WTC11 (cell line): Measurements from ENCODE around the gene MAGI3. TPM values are rescaled to one million over a fixed set of nuclear protein-coding genes. Genes with fewer than 3 reads are reported as not detected.

Experiments
- ATAC-seq: fragments of 200-7000 bp; cut with Tn5 transposase; 2 replicates; pipeline ENCODE4 v1.10.0; 2021; ENCODE audit warnings: mild to moderate bottlenecking, moderate library complexity
- CTCF ChIA-PET: fragments of 300-600 bp; sonication (Branson Sonifier 250); formaldehyde crosslinking; loops from one replicate; lab custom pipeline; 2021; ENCODE audit warnings: antibody characterized with exemption; lab: Charles Lee
- POLR2A ChIA-PET: fragments of 350-600 bp; sonication (Branson Sonifier 250); formaldehyde crosslinking; loops from one replicate; lab custom pipeline; 2021; ENCODE audit warnings: antibody characterized with exemption; lab: Charles Lee
- DNase-seq: peaks from one replicate; pipeline ENCODE4 v3.0.0; 2021; ENCODE audit warnings: low spot score
- H3K27ac Mint-ChIP-seq: 2 replicates; pipeline ENCODE4 v1.8.0; 2021; ENCODE audit warnings: mixed read lengths
- H3K27me3 Mint-ChIP-seq: 2 replicates; pipeline ENCODE4 v1.8.0; 2021; ENCODE audit warnings: low read depth, mild to moderate bottlenecking, moderate library complexity, mixed read lengths
- H3K36me3 Mint-ChIP-seq: 2 replicates; pipeline ENCODE4 v1.8.0; 2021; ENCODE audit warnings: mixed read lengths
- H3K4me1 Mint-ChIP-seq: 2 replicates; pipeline ENCODE4 v1.8.0; 2022; ENCODE audit warnings: mixed read lengths
- H3K4me3 Mint-ChIP-seq: 2 replicates; pipeline ENCODE4 v1.8.0; 2021; ENCODE audit warnings: mild to moderate bottlenecking, moderate library complexity, mixed read lengths
- H3K9me3 Mint-ChIP-seq: 2 replicates; pipeline ENCODE4 v1.8.0; 2021; ENCODE audit warnings: mixed read lengths
- ATF3 ChIP-seq: sonication (generic); formaldehyde crosslinking; conservative IDR thresholded peaks from 2 replicates; pipeline ENCODE4 v1.8.1; 2022; ENCODE audit warnings: mild to moderate bottlenecking, missing genetic modification reagents
- CDX4 ChIP-seq: fragments of 250-450 bp; sonication (Bioruptor Pico); IDR thresholded peaks from 2 replicates; pipeline ENCODE4 v1.9.0; 2021; ENCODE audit warnings: moderate library complexity, mild to moderate bottlenecking, inconsistent platforms, borderline replicate concordance
- FOXJ3 ChIP-seq: sonication (generic); formaldehyde crosslinking; IDR thresholded peaks from 2 replicates; pipeline ENCODE4 v1.9.0; 2021; ENCODE audit warnings: missing genetic modification reagents, mild to moderate bottlenecking, borderline replicate concordance
- IRF2 ChIP-seq: sonication (generic); formaldehyde crosslinking; IDR thresholded peaks from 2 replicates; pipeline ENCODE4 v1.8.0; 2022; ENCODE audit warnings: low read depth, missing genetic modification reagents, borderline replicate concordance
- MYBL2 ChIP-seq: sonication (generic); formaldehyde crosslinking; IDR thresholded peaks from 2 replicates; pipeline ENCODE4 v1.8.1; 2023; ENCODE audit warnings: mild to moderate bottlenecking, moderate library complexity, missing genetic modification reagents
- OVOL2 ChIP-seq: fragments of 250-450 bp; sonication (Bioruptor Pico); IDR thresholded peaks from 2 replicates; pipeline ENCODE4 v1.9.0; 2021; ENCODE audit warnings: mild to moderate bottlenecking, borderline replicate concordance
- SP1 ChIP-seq: sonication (generic); formaldehyde crosslinking; conservative IDR thresholded peaks from 2 replicates; pipeline ENCODE4 v1.8.1; 2022; ENCODE audit warnings: missing genetic modification reagents
- ZBTB21 ChIP-seq: sonication (generic); formaldehyde crosslinking; IDR thresholded peaks from 2 replicates; pipeline ENCODE4 v1.8.1; 2023; ENCODE audit warnings: mild to moderate bottlenecking, missing genetic modification reagents, borderline replicate concordance
- ZBTB43 ChIP-seq: sonication (generic); formaldehyde crosslinking; IDR thresholded peaks from 2 replicates; pipeline ENCODE4 v1.8.1; 2023; ENCODE audit warnings: mild to moderate bottlenecking, missing genetic modification reagents
- ZNF281 ChIP-seq: sonication (generic); formaldehyde crosslinking; IDR thresholded peaks from 2 replicates; pipeline ENCODE4 v1.8.0; 2023; ENCODE audit warnings: mild to moderate bottlenecking, missing genetic modification reagents
- ZNF532 ChIP-seq: fragments of 250-450 bp; sonication (Bioruptor Pico); IDR thresholded peaks from 2 replicates; pipeline ENCODE4 v1.9.0; 2021; ENCODE audit warnings: mild to moderate bottlenecking, borderline replicate concordance
- ZSCAN18 ChIP-seq: fragments of 250-450 bp; sonication (Bioruptor Pico); IDR thresholded peaks from 2 replicates; pipeline ENCODE4 v2.1.2; 2022; ENCODE audit warnings: mild to moderate bottlenecking, moderate library complexity
- total RNA-seq: library from RNA; stranded (reverse); gene quantifications from 3 replicates; pipeline ENCODE4 v1.2.3, GENCODE V29; 2021

Gene MAGI3
- total RNA-seq, 1 experiment from 2014 or later = 9.7 TPM

GRCh38 chr1:113363935-113364334 is 26.4 kb upstream of the MAGI3 start:
- no peaks in the 10 kb centered on the region for H3K4me1 Mint-ChIP-seq
- CTCF ChIA-PET = no interaction called here
- no peak overlapping the region for H3K4me3 Mint-ChIP-seq
- H3K36me3 Mint-ChIP-seq = no peaks in the 10 kb centered on the region
- no peak for TF ChIP-seq CDX4 (CRISPR knock-in tag)
- TF ChIP-seq ZNF532 = no peak
- TF ChIP-seq ZBTB21 = no peak
- TF ChIP-seq ZNF281 (CRISPR knock-in tag) = no peak
- TF ChIP-seq ZBTB43 (CRISPR knock-in tag) = no peak
- no peak for ATAC-seq
- no peaks in the 10 kb centered on the region for H3K27me3 Mint-ChIP-seq
- no peaks in the 10 kb centered on the region for H3K9me3 Mint-ChIP-seq
- POLR2A ChIA-PET = no interaction called here
- H3K27ac Mint-ChIP-seq = no peak overlapping the region
- DNase-seq = no peak

- no peak overlapping the region for H3K4me3 Mint-ChIP-seq
- ChIA-PET POLR2A (no interaction called here), CTCF (no interaction called here)
- DNase-seq (no peak), ATAC-seq (no peak)
- no peak overlapping the region for H3K27ac Mint-ChIP-seq
- TF ChIP-seq FOXJ3 (CRISPR knock-in tag) = no peak
- no peak for TF ChIP-seq ZSCAN18 (CRISPR knock-in tag)
- no peak for TF ChIP-seq OVOL2 (CRISPR knock-in tag)
- no peak for TF ChIP-seq IRF2 (CRISPR knock-in tag)
- TF ChIP-seq ATF3 = no peak
- no peak for TF ChIP-seq MYBL2 (CRISPR knock-in tag)
- no peak for TF ChIP-seq SP1 (CRISPR knock-in tag)
- H3K27me3 Mint-ChIP-seq = no peaks in the 10 kb centered on the region
- no peaks in the 10 kb centered on the region for H3K36me3 Mint-ChIP-seq
- H3K4me1 Mint-ChIP-seq = peaks cover 6% of the 10 kb centered on the region
- no peaks in the 10 kb centered on the region for H3K9me3 Mint-ChIP-seq
These were observed 21.3 kb upstream of the MAGI3 start for GRCh38 chr1:113369040-113369439.
